ENCODE measurements around the gene EQTN. TPM values are rescaled to one million over a fixed set of nuclear protein-coding genes. Genes with fewer than 3 reads are reported as not detected.

Gene EQTN
- total and polyA plus RNA-seq, 4 donors = 0.08 to 0.14 TPM; not detected in 2

- 83% methylated on average over 5 of the region's 5 CpGs for WGBS
- no peak overlapping the region for H3K27ac ChIP-seq (ENCODE audit: low read depth in 1 of 2, low read length in 2 of 2)
Observed at GRCh38 chr9:27340285-27340674, 43.3 kb upstream of the EQTN start.

GRCh38 chr9:27339661-27340284 is 42.8 kb upstream of the EQTN start:
- Histone ChIP-seq H3K36me3 (ENCODE audit: control insufficient read depth in 4 of 4, insufficient read depth in 3 of 4, low read depth in 1 of 4, low read length in 3 of 4) (no peaks in the 10 kb centered on the region), H3K27ac (ENCODE audit: low read depth in 1 of 2, low read length in 2 of 2) (no peak overlapping the region), H3K4me3 (ENCODE audit: low read depth in 1 of 3, low read length in 3 of 3) (no peak overlapping the region), H3K9me3 (ENCODE audit: control insufficient read depth in 4 of 4, low read length in 3 of 4) (no peaks in the 10 kb centered on the region), H3K4me1 (ENCODE audit: control insufficient read depth in 4 of 4, insufficient read depth in 4 of 4, low read length in 3 of 4) (peaks cover 0 to 5% (median 0%) of the 10 kb centered on the region in 4 donors), H3K9ac (ENCODE audit: low read depth in 1 of 2, low read length in 2 of 2) (no peak overlapping the region), H3K27me3 (ENCODE audit: control insufficient read depth in 4 of 4, insufficient read depth in 4 of 4, low read length in 3 of 4) (no peaks in the 10 kb centered on the region)
- WGBS = 80% methylated on average over 11 of the region's 11 CpGs
- DNase-seq (ENCODE audit: low spot score) = no peak
- TF ChIP-seq, protein P1, sequence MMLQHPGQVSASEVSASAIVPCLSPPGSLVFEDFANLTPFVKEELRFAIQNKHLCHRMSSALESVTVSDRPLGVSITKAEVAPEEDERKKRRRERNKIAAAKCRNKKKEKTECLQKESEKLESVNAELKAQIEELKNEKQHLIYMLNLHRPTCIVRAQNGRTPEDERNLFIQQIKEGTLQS (IDR thresholded peaks at IDR 0.05) = no peak
- no peak for TF ChIP-seq TAF1 (conservative IDR thresholded peaks at IDR 0.05)
- no peak for TF ChIP-seq RXRA (IDR thresholded peaks at IDR 0.05)
- TF ChIP-seq CTCF (IDR thresholded peaks at IDR 0.05; ENCODE audit: low read depth, low read length, missing input control) = no peak
- no peak for TF ChIP-seq HNF4A (conservative IDR thresholded peaks at IDR 0.05)
- no peak for TF ChIP-seq EGR1 (IDR thresholded peaks at IDR 0.05; ENCODE audit: low read depth in 2 of 2)
- TF ChIP-seq ZBTB33 (IDR thresholded peaks at IDR 0.05) = no peak
- no peak for TF ChIP-seq FOXA2 (IDR thresholded peaks at IDR 0.05)
- TF ChIP-seq HNF4G (IDR thresholded peaks at IDR 0.05) = no peak
- no peak for TF ChIP-seq SP1 (IDR thresholded peaks at IDR 0.05)
- no peak for TF ChIP-seq RAD21 (IDR thresholded peaks at IDR 0.05)
- no peak for TF ChIP-seq JUND (IDR thresholded peaks at IDR 0.05)
- no peak for TF ChIP-seq GABPA (IDR thresholded peaks at IDR 0.05 in 1 of 2, conservative IDR thresholded peaks at IDR 0.05 in 1 of 2)

More at GRCh38 chr9:27340285-27340674, 43.3 kb upstream of the EQTN start:
- TF ChIP-seq JUND (IDR thresholded peaks at IDR 0.05) = no peak
- no peak for TF ChIP-seq HNF4A (conservative IDR thresholded peaks at IDR 0.05)
- TF ChIP-seq, protein P2, sequence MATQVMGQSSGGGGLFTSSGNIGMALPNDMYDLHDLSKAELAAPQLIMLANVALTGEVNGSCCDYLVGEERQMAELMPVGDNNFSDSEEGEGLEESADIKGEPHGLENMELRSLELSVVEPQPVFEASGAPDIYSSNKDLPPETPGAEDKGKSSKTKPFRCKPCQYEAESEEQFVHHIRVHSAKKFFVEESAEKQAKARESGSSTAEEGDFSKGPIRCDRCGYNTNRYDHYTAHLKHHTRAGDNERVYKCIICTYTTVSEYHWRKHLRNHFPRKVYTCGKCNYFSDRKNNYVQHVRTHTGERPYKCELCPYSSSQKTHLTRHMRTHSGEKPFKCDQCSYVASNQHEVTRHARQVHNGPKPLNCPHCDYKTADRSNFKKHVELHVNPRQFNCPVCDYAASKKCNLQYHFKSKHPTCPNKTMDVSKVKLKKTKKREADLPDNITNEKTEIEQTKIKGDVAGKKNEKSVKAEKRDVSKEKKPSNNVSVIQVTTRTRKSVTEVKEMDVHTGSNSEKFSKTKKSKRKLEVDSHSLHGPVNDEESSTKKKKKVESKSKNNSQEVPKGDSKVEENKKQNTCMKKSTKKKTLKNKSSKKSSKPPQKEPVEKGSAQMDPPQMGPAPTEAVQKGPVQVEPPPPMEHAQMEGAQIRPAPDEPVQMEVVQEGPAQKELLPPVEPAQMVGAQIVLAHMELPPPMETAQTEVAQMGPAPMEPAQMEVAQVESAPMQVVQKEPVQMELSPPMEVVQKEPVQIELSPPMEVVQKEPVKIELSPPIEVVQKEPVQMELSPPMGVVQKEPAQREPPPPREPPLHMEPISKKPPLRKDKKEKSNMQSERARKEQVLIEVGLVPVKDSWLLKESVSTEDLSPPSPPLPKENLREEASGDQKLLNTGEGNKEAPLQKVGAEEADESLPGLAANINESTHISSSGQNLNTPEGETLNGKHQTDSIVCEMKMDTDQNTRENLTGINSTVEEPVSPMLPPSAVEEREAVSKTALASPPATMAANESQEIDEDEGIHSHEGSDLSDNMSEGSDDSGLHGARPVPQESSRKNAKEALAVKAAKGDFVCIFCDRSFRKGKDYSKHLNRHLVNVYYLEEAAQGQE (IDR thresholded peaks at IDR 0.05) = no peak
- no peak for TF ChIP-seq EGR1 (IDR thresholded peaks at IDR 0.05; ENCODE audit: low read depth in 2 of 2)
- TF ChIP-seq TAF1 (conservative IDR thresholded peaks at IDR 0.05) = no peak
- TF ChIP-seq, protein P1 (IDR thresholded peaks at IDR 0.05) = no peak
- no peak for TF ChIP-seq SP1 (IDR thresholded peaks at IDR 0.05)
- no peak for TF ChIP-seq YY1 (IDR thresholded peaks at IDR 0.05)
- no peak for TF ChIP-seq CTCF (IDR thresholded peaks at IDR 0.05; ENCODE audit: low read depth, low read length, missing input control)
- TF ChIP-seq NR2F2 (IDR thresholded peaks at IDR 0.05) = no peak
- TF ChIP-seq HNF4G (IDR thresholded peaks at IDR 0.05) = no peak
- Histone ChIP-seq H3K36me3 (ENCODE audit: control insufficient read depth in 4 of 4, insufficient read depth in 3 of 4, low read depth in 1 of 4, low read length in 3 of 4) (no peaks in the 10 kb centered on the region), H3K27me3 (ENCODE audit: control insufficient read depth in 4 of 4, insufficient read depth in 4 of 4, low read length in 3 of 4) (no peaks in the 10 kb centered on the region), H3K4me3 (ENCODE audit: low read depth in 1 of 3, low read length in 3 of 3) (no peak overlapping the region), H3K9me3 (ENCODE audit: control insufficient read depth in 4 of 4, low read length in 3 of 4) (no peaks in the 10 kb centered on the region), H3K4me1 (ENCODE audit: control insufficient read depth in 4 of 4, insufficient read depth in 4 of 4, low read length in 3 of 4) (peaks cover 0 to 5% (median 0%) of the 10 kb centered on the region in 4 donors), H3K9ac (ENCODE audit: low read depth in 1 of 2, low read length in 2 of 2) (no peak overlapping the region)
- no peak for DNase-seq (ENCODE audit: low spot score)
